PC-9 (cell line): ENCODE measurements around the gene MRPL53. TPM values are rescaled to one million over a fixed set of nuclear protein-coding genes. Genes with fewer than 3 reads are reported as not detected.

ENCODE experiments used
- BruUV-seq: library from RNA; stranded (reverse); fragments of 400-500 nt; replicated peaks from 2 replicates; lab custom pipeline; 2021; lab: Mats Ljungman, UMichigan
- CTCF ChIA-PET: fragments of 300-600 bp; sonication (Branson Sonifier 250); formaldehyde crosslinking; loops from one replicate; lab custom pipeline; 2022; ENCODE audit warnings: antibody characterized with exemption; lab: Charles Lee
- POLR2A ChIA-PET: fragments of 300-600 bp; sonication (Branson Sonifier 250); formaldehyde crosslinking; loops from one replicate; lab custom pipeline; 2022; ENCODE audit warnings: antibody characterized with exemption; ENCODE audit not compliant: unreplicated experiment; lab: Charles Lee
- DNase-seq, 2 experiments: peaks; one replicate each; pipeline versions ENCODE4 v3.0.0 to v3.0.0-alpha.2; 2015 to 2022; ENCODE audit warnings: mixed read lengths in 1 of 2
- H2AFZ ChIP-seq: fragments of 200-600 bp; sonication (generic); 2 replicates; pipeline ENCODE4 v1.8.1; 2017; ENCODE audit warnings: antibody characterized with exemption
- H3F3A ChIP-seq: fragments of 200-600 bp; sonication (generic); 2 replicates; pipeline ENCODE4 v1.8.1; 2017; ENCODE audit warnings: antibody characterized with exemption, mild to moderate bottlenecking, low read depth; ENCODE audit not compliant: insufficient read depth
- H3K27ac ChIP-seq: fragments of 200-600 bp; sonication (generic); 2 replicates; pipeline ENCODE4 v1.6.1; 2016; ENCODE audit warnings: mixed run types
- H3K27me3 ChIP-seq: fragments of 200-600 bp; sonication (generic); 2 replicates; pipeline ENCODE4 v1.6.1; 2016; ENCODE audit warnings: low read depth, mixed run types; ENCODE audit not compliant: insufficient read depth
- H3K36me3 ChIP-seq: fragments of 200-600 bp; sonication (generic); 2 replicates; pipeline ENCODE4 v1.6.1; 2016; ENCODE audit warnings: low read depth, mixed run types
- H3K4me1 ChIP-seq: fragments of 200-600 bp; sonication (generic); replicated peaks from 2 replicates; pipeline ENCODE4 v1.6.1; 2016; ENCODE audit warnings: mixed run types; ENCODE audit not compliant: insufficient read depth
- H3K4me2 ChIP-seq: fragments of 200-600 bp; sonication (generic); 2 replicates; pipeline ENCODE4 v1.6.1; 2017; ENCODE audit warnings: mixed run types
- H3K4me3 ChIP-seq: fragments of 200-600 bp; sonication (generic); 2 replicates; pipeline ENCODE4 v1.6.1; 2016; ENCODE audit warnings: mixed run types
- H3K79me2 ChIP-seq: fragments of 200-600 bp; sonication (generic); 2 replicates; pipeline ENCODE4 v1.6.1; 2017; ENCODE audit warnings: low read depth, mixed run types
- H3K9me2 ChIP-seq: fragments of 200-600 bp; sonication (generic); 2 replicates; pipeline ENCODE4 v1.8.1; 2017; ENCODE audit warnings: mild to moderate bottlenecking; ENCODE audit not compliant: insufficient read depth
- H3K9me3 ChIP-seq: fragments of 200-600 bp; sonication (generic); 2 replicates; pipeline ENCODE4 v1.8.1; 2016; ENCODE audit warnings: low read depth; ENCODE audit not compliant: insufficient read depth
- H4K20me1 ChIP-seq: fragments of 200-600 bp; sonication (generic); 2 replicates; pipeline ENCODE4 v1.8.1; 2017; ENCODE audit not compliant: insufficient read depth
- EZH2 ChIP-seq: fragments of 200-600 bp; sonication (generic); IDR thresholded peaks from 2 replicates; pipeline ENCODE4 v1.8.0; 2017; ENCODE audit warnings: antibody characterized with exemption, low read depth
- intact Hi-C: fragments of 100-400 bp; cut with micrococcal nuclease; formaldehyde crosslinking; loops from one replicate; pipeline ENCODE4 v1.10.0; 2022; ENCODE audit not compliant: unreplicated experiment
- total RNA-seq: library from RNA; stranded (reverse); gene quantifications from 2 replicates; pipeline ENCODE4 v1.2.3, GENCODE V29; 2021
- TF ChIP-seq, protein P1 (sequence below): fragments of 200-600 bp; sonication (generic); conservative IDR thresholded peaks from 2 replicates; pipeline ENCODE4 v1.6.1; 2017; ENCODE audit warnings: mixed run types, antibody characterized with exemption, mild to moderate bottlenecking, moderate library complexity

The MRPL53 gene
- total RNA-seq, 1 experiment from 2014 or later: 51.1 TPM

DNA sequence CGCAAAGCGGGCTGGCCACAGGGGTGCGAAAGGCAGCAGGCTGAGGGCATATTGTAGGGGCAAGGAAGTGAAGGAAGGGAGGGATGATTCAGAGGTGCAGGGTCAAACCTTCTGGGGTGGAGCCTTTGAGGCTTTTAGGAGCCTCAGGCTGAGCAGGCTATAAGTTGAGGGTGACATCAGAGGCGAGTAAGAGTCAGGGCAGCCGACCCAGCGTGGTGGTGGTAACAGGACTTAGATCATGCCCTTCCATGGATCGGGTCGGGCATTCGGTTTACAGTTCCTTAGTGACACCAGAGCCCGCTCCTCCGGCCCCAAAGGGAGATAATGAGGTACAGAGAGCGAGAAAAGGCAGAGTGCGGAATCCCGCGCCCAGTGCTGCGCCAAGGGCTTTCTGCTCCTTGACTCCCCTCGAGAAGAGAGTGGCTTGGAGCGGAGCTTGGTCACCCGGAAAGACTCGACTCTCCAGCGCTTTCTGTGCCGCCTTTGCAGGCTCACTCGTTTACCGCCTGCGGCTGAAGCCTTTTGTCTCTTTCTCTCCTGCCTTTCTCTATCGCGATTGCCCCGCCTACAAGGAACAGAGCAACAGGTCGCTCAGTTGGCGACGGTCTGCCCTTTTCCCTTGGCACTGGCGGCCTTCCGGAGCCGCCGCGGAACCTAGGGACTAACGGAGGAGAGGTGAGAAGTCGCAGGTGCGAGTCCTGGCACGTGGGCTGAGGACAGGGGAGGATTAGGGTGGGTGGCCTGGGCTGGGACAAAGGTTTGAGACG is 26.2 kb upstream of the MRPL53 start:
- H3K4me1 ChIP-seq: peaks cover 16% of the 10 kb centered on the region
- H3K4me2 ChIP-seq: peak overlapping the region; percentile 88
- intact Hi-C loops: no loop called here
- no peaks in the 10 kb centered on the region for H3K27me3 ChIP-seq
- H4K20me1 ChIP-seq: no peaks in the 10 kb centered on the region
- ChIA-PET CTCF (interaction anchor here (0.7 kb wide), 1 partner anchor 90 kb away, joined by 4 read pairs; no protein-coding TSS in a partner anchor), POLR2A (interaction anchor here (0.5 to 0.6 kb wide), 2 partner anchors 27 to 40 kb away, joined by 4 to 8 read pairs; partner anchors contain the start of gene WBP1)
- H3K79me2 ChIP-seq: peaks cover 10% of the 10 kb centered on the region; the same call in 1 of the 2 replicates
- H3K36me3 ChIP-seq: no peaks in the 10 kb centered on the region
- BruUV-seq: TSS peak; percentile 39
- H3K27ac ChIP-seq: peak overlapping the region; percentile 27; the same call in 1 of the 2 replicates
- no peaks in the 10 kb centered on the region for H3K9me3 ChIP-seq
- H3K9me2 ChIP-seq: no peaks in the 10 kb centered on the region
- peak; percentile 34 to 58 for DNase-seq
- H2AFZ ChIP-seq: peak overlapping the region; percentile 88
- peaks cover 16% of the 10 kb centered on the region; the same call in 1 of the 2 replicates for H3F3A ChIP-seq
- H3K4me3 ChIP-seq: peak overlapping the region; percentile 62
- TF ChIP-seq, protein P1, sequence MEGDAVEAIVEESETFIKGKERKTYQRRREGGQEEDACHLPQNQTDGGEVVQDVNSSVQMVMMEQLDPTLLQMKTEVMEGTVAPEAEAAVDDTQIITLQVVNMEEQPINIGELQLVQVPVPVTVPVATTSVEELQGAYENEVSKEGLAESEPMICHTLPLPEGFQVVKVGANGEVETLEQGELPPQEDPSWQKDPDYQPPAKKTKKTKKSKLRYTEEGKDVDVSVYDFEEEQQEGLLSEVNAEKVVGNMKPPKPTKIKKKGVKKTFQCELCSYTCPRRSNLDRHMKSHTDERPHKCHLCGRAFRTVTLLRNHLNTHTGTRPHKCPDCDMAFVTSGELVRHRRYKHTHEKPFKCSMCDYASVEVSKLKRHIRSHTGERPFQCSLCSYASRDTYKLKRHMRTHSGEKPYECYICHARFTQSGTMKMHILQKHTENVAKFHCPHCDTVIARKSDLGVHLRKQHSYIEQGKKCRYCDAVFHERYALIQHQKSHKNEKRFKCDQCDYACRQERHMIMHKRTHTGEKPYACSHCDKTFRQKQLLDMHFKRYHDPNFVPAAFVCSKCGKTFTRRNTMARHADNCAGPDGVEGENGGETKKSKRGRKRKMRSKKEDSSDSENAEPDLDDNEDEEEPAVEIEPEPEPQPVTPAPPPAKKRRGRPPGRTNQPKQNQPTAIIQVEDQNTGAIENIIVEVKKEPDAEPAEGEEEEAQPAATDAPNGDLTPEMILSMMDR: no peak

DNA sequence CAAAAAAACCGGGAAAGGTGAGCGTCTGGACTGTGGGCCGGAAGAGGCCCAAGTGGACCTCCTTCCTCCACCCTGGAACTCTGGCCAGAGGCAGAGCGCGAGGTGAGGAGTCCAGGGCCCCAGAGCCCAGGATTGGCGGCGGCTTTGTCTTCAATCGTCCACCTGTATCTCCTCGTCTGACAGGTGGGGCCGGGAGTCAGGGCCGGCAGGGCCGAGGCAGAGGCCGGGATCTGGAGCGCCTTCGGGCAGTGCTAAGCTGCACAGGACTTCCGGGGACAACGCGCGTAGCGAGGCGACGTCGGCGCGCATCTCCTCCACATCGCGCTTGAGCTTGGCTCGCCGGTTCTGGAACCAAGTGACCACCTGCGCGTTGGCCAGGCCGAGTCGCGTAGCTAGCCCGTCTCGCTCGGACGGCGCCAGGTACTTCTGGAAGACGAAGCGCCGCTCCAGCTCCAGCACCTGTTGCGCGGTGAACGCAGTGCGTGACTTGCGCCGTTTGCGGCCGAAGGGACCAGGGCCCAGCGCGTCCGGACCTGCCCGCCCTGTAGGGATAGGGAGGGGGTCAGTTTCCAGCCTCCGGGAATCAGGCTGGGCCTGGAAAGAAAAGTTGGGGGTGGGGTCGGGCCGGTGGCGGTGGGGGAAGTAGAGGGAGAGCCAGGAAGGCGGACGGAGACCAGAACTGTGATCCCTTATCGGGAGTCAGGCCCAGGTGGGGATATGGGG is 25.5 kb upstream of the MRPL53 start:
- TF ChIP-seq EZH2: no peak
- TF ChIP-seq, protein P1: no peak
- POLR2A ChIA-PET: interaction anchor here (0.6 kb wide), 1 partner anchor 39 kb away, joined by 4 read pairs; the partner anchor contains the start of gene WBP1
- H2AFZ ChIP-seq: peak overlapping the region; percentile 88
- H3K4me2 ChIP-seq: peak overlapping the region; percentile 88
- no peaks in the 10 kb centered on the region for H4K20me1 ChIP-seq
- peaks cover 16% of the 10 kb centered on the region for H3K4me1 ChIP-seq
- TSS peak; percentile 44 for BruUV-seq
- H3K4me3 ChIP-seq: peak overlapping the region; percentile 62
- CTCF ChIA-PET: interaction anchor here (0.6 to 0.7 kb wide), 2 partner anchors 14 to 91 kb away, joined by 4 read pairs; no protein-coding TSS in a partner anchor
- H3K79me2 ChIP-seq: peaks cover 10% of the 10 kb centered on the region; the same call in 1 of the 2 replicates
- H3K36me3 ChIP-seq: no peaks in the 10 kb centered on the region
- H3K27me3 ChIP-seq: no peaks in the 10 kb centered on the region
- H3K27ac ChIP-seq: peak overlapping the region; percentile 27; the same call in 1 of the 2 replicates
- H3K9me3 ChIP-seq: no peaks in the 10 kb centered on the region
- no peaks in the 10 kb centered on the region for H3K9me2 ChIP-seq
- peak; percentile 68 to 69 for DNase-seq
- intact Hi-C loops: no loop called here
- peaks cover 16% of the 10 kb centered on the region; the same call in 1 of the 2 replicates for H3F3A ChIP-seq
